ENCODE results near the gene ARL6IP6.
"Not testable (repeated sequence)": the region's sequence is repeated elsewhere in the genome, so short reads cannot be mapped to it uniquely, and the experiment has no call there.

ARL6IP6 gene

GRCh38 chr2:152720794-152721193 lies 2.4 kb downstream of the ARL6IP6 start:
- in situ Hi-C loops (cut with MboI; ENCODE audit: low sequenced_read_pairs), result no loop called here

- in situ Hi-C loops (cut with MboI; ENCODE audit: low sequenced_read_pairs), result not testable (repeated sequence)
Measured at GRCh38 chr2:152722639-152723038, 4.2 kb downstream of the ARL6IP6 start.

GRCh38 chr2:152723918-152724317 lies 5.5 kb downstream of the ARL6IP6 start:
- in situ Hi-C loops (cut with MboI; ENCODE audit: low sequenced_read_pairs), result no loop called here

GRCh38 chr2:152729844-152730243 lies 11.4 kb downstream of the ARL6IP6 start:
- in situ Hi-C loops (cut with MboI; ENCODE audit: low sequenced_read_pairs), result no loop called here

GRCh38 chr2:152730591-152731333 lies 12.3 kb downstream of the ARL6IP6 start:
- in situ Hi-C loops (cut with MboI; ENCODE audit: low sequenced_read_pairs), result no loop called here

GRCh38 chr2:152737509-152737908 lies 19.1 kb downstream of the ARL6IP6 start:
- in situ Hi-C loops (cut with MboI; ENCODE audit: low sequenced_read_pairs), result not testable (repeated sequence)

- in situ Hi-C loops (cut with MboI; ENCODE audit: low sequenced_read_pairs), result no loop called here
Measured at GRCh38 chr2:152738438-152738837, 20.0 kb downstream of the ARL6IP6 start.

GRCh38 chr2:152739705-152740104 lies 21.3 kb downstream of the ARL6IP6 start:
- in situ Hi-C loops (cut with MboI; ENCODE audit: low sequenced_read_pairs), result not testable (repeated sequence)

- in situ Hi-C loops (cut with MboI; ENCODE audit: low sequenced_read_pairs), result no loop called here
Measured at GRCh38 chr2:152740743-152741328, 22.4 kb downstream of the ARL6IP6 start.

- in situ Hi-C loops (cut with MboI; ENCODE audit: low sequenced_read_pairs), result no loop called here
Measured at GRCh38 chr2:152743002-152743401, 24.6 kb downstream of the ARL6IP6 start.

GRCh38 chr2:152747751-152748150 lies 29.3 kb downstream of the ARL6IP6 start:
- in situ Hi-C loops (cut with MboI; ENCODE audit: low sequenced_read_pairs), result not testable (repeated sequence)

GRCh38 chr2:152755029-152755428 lies 36.6 kb downstream of the ARL6IP6 start:
- in situ Hi-C loops (cut with MboI; ENCODE audit: low sequenced_read_pairs), result no loop called here

GRCh38 chr2:152759290-152760072 lies 41.1 kb downstream of the ARL6IP6 start:
- in situ Hi-C loops (cut with MboI; ENCODE audit: low sequenced_read_pairs), result no loop called here

- in situ Hi-C loops (cut with MboI; ENCODE audit: low sequenced_read_pairs), result no loop called here
Measured at GRCh38 chr2:152761214-152761613, 42.8 kb downstream of the ARL6IP6 start.

- in situ Hi-C loops (cut with MboI; ENCODE audit: low sequenced_read_pairs), result no loop called here
Measured at GRCh38 chr2:152762202-152762601, 43.8 kb downstream of the ARL6IP6 start.

GRCh38 chr2:152763208-152763607 lies 44.8 kb downstream of the ARL6IP6 start:
- in situ Hi-C loops (cut with MboI; ENCODE audit: low sequenced_read_pairs), result not testable (repeated sequence)

- in situ Hi-C loops (cut with MboI; ENCODE audit: low sequenced_read_pairs), result no loop called here
Measured at GRCh38 chr2:152763651-152764050, 45.2 kb downstream of the ARL6IP6 start.

GRCh38 chr2:152766928-152767327 lies 48.5 kb downstream of the ARL6IP6 start:
- in situ Hi-C loops (cut with MboI; ENCODE audit: low sequenced_read_pairs), result no loop called here

GRCh38 chr2:152781175-152781574 lies 62.8 kb downstream of the ARL6IP6 start:
- in situ Hi-C loops (cut with MboI; ENCODE audit: low sequenced_read_pairs), result no loop called here

- in situ Hi-C loops (cut with MboI; ENCODE audit: low sequenced_read_pairs), result no loop called here
Measured at GRCh38 chr2:152782171-152782570, 63.8 kb downstream of the ARL6IP6 start.

- in situ Hi-C loops (cut with MboI; ENCODE audit: low sequenced_read_pairs), result no loop called here
Measured at GRCh38 chr2:152790883-152791282, 72.5 kb downstream of the ARL6IP6 start.

GRCh38 chr2:152791979-152792378 lies 73.6 kb downstream of the ARL6IP6 start:
- in situ Hi-C loops (cut with MboI; ENCODE audit: low sequenced_read_pairs), result no loop called here
